Measurements from ENCODE around the gene RPL22.

Gene RPL22

DNA sequence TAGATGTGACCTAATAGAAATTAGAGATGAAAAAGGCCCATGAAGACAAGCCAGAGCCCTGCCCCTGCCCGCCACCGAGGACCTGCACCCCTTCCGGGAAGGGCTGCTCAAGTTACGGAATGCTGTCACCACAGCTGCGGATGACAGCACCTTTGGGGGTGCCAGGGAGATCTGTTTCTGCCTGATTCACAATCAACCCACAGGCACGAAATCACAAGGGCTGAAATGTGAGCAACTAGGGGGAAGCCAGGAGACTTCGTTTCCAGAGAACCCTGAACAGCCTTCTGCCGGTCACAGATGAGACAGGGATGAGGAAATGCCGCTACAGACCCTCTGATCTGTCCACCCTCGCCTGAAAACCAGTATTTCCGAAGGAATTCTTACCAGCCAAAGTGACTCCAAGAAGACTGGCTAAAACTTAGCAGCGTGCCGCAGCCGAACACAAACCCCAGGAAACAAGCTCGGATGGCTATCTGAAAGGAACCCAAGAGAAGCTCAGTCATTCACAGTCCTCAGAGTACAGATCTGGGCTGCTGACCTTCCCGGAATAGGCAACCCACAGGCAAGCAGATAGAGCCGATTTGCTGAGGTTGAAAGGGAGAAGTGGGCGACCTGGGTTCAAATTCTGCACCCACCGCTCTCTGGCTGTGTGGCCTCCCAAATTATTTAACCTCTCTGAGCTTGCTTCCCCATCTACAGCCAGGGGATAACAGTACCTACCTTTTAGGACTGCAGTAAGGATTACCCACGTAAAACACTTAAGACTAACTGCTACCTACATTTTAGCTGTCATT is 35.3 kb upstream of the RPL22 start:
- Histone ChIP-seq H4K20me1 (ENCODE audit: insufficient read depth, low read length) (no peaks in the 10 kb centered on the region), H3K36me3 (replicated peaks; ENCODE audit: insufficient read depth, low read length) (peaks cover 7% of the 10 kb centered on the region; the same call in 1 of the 2 replicates), H3F3A (ENCODE audit: insufficient read depth, low read length) (no peaks in the 10 kb centered on the region), H3K9me2 (replicated peaks; ENCODE audit: insufficient read depth, low read length) (no peaks in the 10 kb centered on the region), H3K4me1 (ENCODE audit: low read length) (no peaks in the 10 kb centered on the region), H3K79me2 (ENCODE audit: low read length) (peaks cover 33% of the 10 kb centered on the region), H3K27me3 (replicated peaks; ENCODE audit: insufficient read depth, low read length) (peaks cover 13% of the 10 kb centered on the region), H3K4me3 (ENCODE audit: low read length) (peak overlapping the region; percentile 84), H3K9ac (ENCODE audit: low read length) (peak overlapping the region; percentile 91), H3K9me3 (replicated peaks; ENCODE audit: insufficient read depth, low read length) (no peaks in the 10 kb centered on the region), H3K27ac (ENCODE audit: low read length) (no peak overlapping the region), H3K4me2 (ENCODE audit: low read depth, low read length) (peak overlapping the region; percentile 93), H2AFZ (ENCODE audit: low read length) (peak overlapping the region; percentile 72)
- DNase-seq = no peak
- TF ChIP-seq EZH2 (optimal IDR thresholded peaks at IDR 0.05; ENCODE audit: low read depth, low read length) (no peak), CTCF (IDR thresholded peaks at IDR 0.05; ENCODE audit: low read length) (no peak), EZH2phosphoT487 (IDR thresholded peaks at IDR 0.05; ENCODE audit: low read length) (no peak)

- Histone ChIP-seq H3K4me2 (ENCODE audit: low read depth, low read length) (no peak overlapping the region), H3K4me3 (ENCODE audit: low read length) (no peak overlapping the region), H3K27ac (ENCODE audit: low read length) (no peak overlapping the region), H3K4me1 (ENCODE audit: low read length) (no peaks in the 10 kb centered on the region), H3K9me3 (replicated peaks; ENCODE audit: insufficient read depth, low read length) (no peaks in the 10 kb centered on the region), H3F3A (ENCODE audit: insufficient read depth, low read length) (no peaks in the 10 kb centered on the region), H2AFZ (ENCODE audit: low read length) (no peak overlapping the region), H3K9ac (ENCODE audit: low read length) (no peak overlapping the region), H4K20me1 (ENCODE audit: insufficient read depth, low read length) (no peaks in the 10 kb centered on the region), H3K79me2 (ENCODE audit: low read length) (peaks cover 33% of the 10 kb centered on the region), H3K9me2 (replicated peaks; ENCODE audit: insufficient read depth, low read length) (no peaks in the 10 kb centered on the region), H3K27me3 (replicated peaks; ENCODE audit: insufficient read depth, low read length) (peaks cover under 1% of the 10 kb centered on the region; the same call in 1 of the 2 replicates), H3K36me3 (replicated peaks; ENCODE audit: insufficient read depth, low read length) (peaks cover 7% of the 10 kb centered on the region; the same call in 1 of the 2 replicates)
- DNase-seq = no peak
- TF ChIP-seq EZH2 (optimal IDR thresholded peaks at IDR 0.05; ENCODE audit: low read depth, low read length) (no peak), CTCF (IDR thresholded peaks at IDR 0.05; ENCODE audit: low read length) (no peak), EZH2phosphoT487 (IDR thresholded peaks at IDR 0.05; ENCODE audit: low read length) (no peak)
Measured at GRCh38 chr1:6233376-6233775, 34.0 kb upstream of the RPL22 start.

DNA sequence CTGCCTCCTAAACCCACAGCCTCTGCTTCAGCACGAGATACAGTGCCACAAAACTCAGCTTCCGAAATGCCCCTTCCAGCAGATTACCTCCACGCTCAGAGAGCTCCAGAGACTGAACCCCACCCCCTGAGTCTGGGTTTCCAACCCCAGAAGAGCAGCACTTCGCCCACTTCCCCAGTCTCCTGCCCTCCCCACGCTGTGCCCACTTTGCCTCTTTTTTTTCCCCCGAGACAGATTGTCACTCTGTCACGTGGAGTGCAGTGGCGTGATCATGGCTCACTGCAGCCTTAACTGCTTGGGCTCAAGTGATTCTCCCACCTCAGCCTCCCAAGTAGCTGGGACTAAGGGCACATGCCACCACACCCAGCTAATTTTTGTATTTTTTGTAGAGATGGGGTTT is 26.3 kb upstream of the RPL22 start:
- Histone ChIP-seq H3K4me2 (ENCODE audit: low read depth, low read length) (no peak overlapping the region), H3K9me2 (replicated peaks; ENCODE audit: insufficient read depth, low read length) (no peaks in the 10 kb centered on the region), H3K9me3 (replicated peaks; ENCODE audit: insufficient read depth, low read length) (no peaks in the 10 kb centered on the region), H3K79me2 (ENCODE audit: low read length) (peaks cover 4% of the 10 kb centered on the region; the same call in 1 of the 2 replicates), H2AFZ (ENCODE audit: low read length) (no peak overlapping the region), H3K4me1 (ENCODE audit: low read length) (no peaks in the 10 kb centered on the region), H3K27me3 (replicated peaks; ENCODE audit: insufficient read depth, low read length) (no peaks in the 10 kb centered on the region), H3K9ac (ENCODE audit: low read length) (no peak overlapping the region), H3K36me3 (replicated peaks; ENCODE audit: insufficient read depth, low read length) (peaks cover 15% of the 10 kb centered on the region), H3F3A (ENCODE audit: insufficient read depth, low read length) (no peaks in the 10 kb centered on the region), H4K20me1 (ENCODE audit: insufficient read depth, low read length) (no peaks in the 10 kb centered on the region), H3K4me3 (ENCODE audit: low read length) (no peak overlapping the region), H3K27ac (ENCODE audit: low read length) (no peak overlapping the region)
- TF ChIP-seq EZH2 (optimal IDR thresholded peaks at IDR 0.05; ENCODE audit: low read depth, low read length) (no peak), CTCF (IDR thresholded peaks at IDR 0.05; ENCODE audit: low read length) (no peak), EZH2phosphoT487 (IDR thresholded peaks at IDR 0.05; ENCODE audit: low read length) (no peak)
- no peak for DNase-seq

All from MM.1S (cell line).